HepG2 (cell line): Measurements from ENCODE around the gene FBXL13.

Experiments used
- ARNT2 ChIP-seq: sonication (generic); formaldehyde crosslinking; IDR thresholded peaks from 2 replicates; pipeline ENCODE4 v1.8.0; 2022; ENCODE audit warnings: mild to moderate bottlenecking, low read depth, missing genetic modification reagents, moderate library complexity
- CEBPZ ChIP-seq: IDR thresholded peaks from 2 replicates; pipeline ENCODE4 v1.6.1; 2012; ENCODE audit warnings: low read length, improper control_type of control experiment
- CHCHD3 ChIP-seq: sonication (generic); formaldehyde crosslinking; IDR thresholded peaks from 2 replicates; pipeline ENCODE4 v1.8.0; 2022; ENCODE audit warnings: mild to moderate bottlenecking, missing genetic modification reagents, moderate library complexity
- CTCF ChIP-seq: sonication (generic); formaldehyde crosslinking; IDR thresholded peaks from 2 replicates; pipeline ENCODE4 v1.5.0; 2020; ENCODE audit warnings: mild to moderate bottlenecking, missing genetic modification reagents, moderate library complexity
- EZH2 ChIP-seq: conservative IDR thresholded peaks from 2 replicates; pipeline ENCODE4 v1.6.1; 2012; ENCODE audit warnings: mild to moderate bottlenecking, low read depth, low read length, moderate library complexity
- JUND ChIP-seq: sonication (generic); formaldehyde crosslinking; IDR thresholded peaks from 2 replicates; pipeline ENCODE4 v1.8.0; 2022; ENCODE audit warnings: mild to moderate bottlenecking, missing genetic modification reagents
- KDM5B ChIP-seq: sonication (generic); formaldehyde crosslinking; IDR thresholded peaks from 2 replicates; pipeline ENCODE4 v1.4.0; 2020; ENCODE audit warnings: missing genetic modification reagents, mild to moderate bottlenecking, borderline replicate concordance
- NFIC ChIP-seq: IDR thresholded peaks from 2 replicates; pipeline ENCODE4 v1.6.1; 2012; ENCODE audit warnings: mild to moderate bottlenecking, low read length, inconsistent platforms
- PITX1 ChIP-seq: sonication (generic); formaldehyde crosslinking; IDR thresholded peaks from 2 replicates; pipeline ENCODE4 v1.5.1; 2020; ENCODE audit warnings: mild to moderate bottlenecking, missing genetic modification reagents
- SPEN ChIP-seq: sonication (generic); formaldehyde crosslinking; IDR thresholded peaks from 2 replicates; pipeline ENCODE4 v1.5.1; 2020; ENCODE audit warnings: low read depth, mild to moderate bottlenecking, missing genetic modification reagents
- YY1 ChIP-seq: IDR thresholded peaks from 2 replicates; pipeline ENCODE4 v1.6.1; 2011; ENCODE audit warnings: low read length, low read depth, moderate library complexity, mild to moderate bottlenecking; ENCODE audit not compliant: insufficient read depth, insufficient replicate concordance
- ZNF292 ChIP-seq: sonication (generic); formaldehyde crosslinking; IDR thresholded peaks from 2 replicates; pipeline ENCODE4 v1.8.1; 2022; ENCODE audit warnings: mild to moderate bottlenecking, low read depth, missing genetic modification reagents, borderline replicate concordance

GRCh38 chr7:102864958-102865357, 209.6 kb downstream of the FBXL13 start:
- TF ChIP-seq ARNT2, result no peak
- TF ChIP-seq JUND, result no peak
- TF ChIP-seq YY1, result no peak
- TF ChIP-seq PITX1 (CRISPR knock-in tag), result no peak
- no peak for TF ChIP-seq EZH2
- no peak for TF ChIP-seq CTCF (CRISPR knock-in tag)
- no peak for TF ChIP-seq CHCHD3 (CRISPR knock-in tag)
- TF ChIP-seq ZNF292 (CRISPR knock-in tag), result no peak
- TF ChIP-seq CEBPZ, result no peak
- no peak for TF ChIP-seq KDM5B
- TF ChIP-seq NFIC, result no peak
- no peak for TF ChIP-seq SPEN (CRISPR knock-in tag)
